ENCODE results near the gene GSG1L. TPM values are rescaled to one million over a fixed set of nuclear protein-coding genes. Genes with fewer than 3 reads are reported as not detected.

GSG1L gene
- polyA plus RNA-seq, 3 donors: not detected

GRCh38 chr16:28009586-28010373 is 53.7 kb downstream of the GSG1L start:
- no peaks in the 10 kb centered on the region for H3K36me3 ChIP-seq (replicated peaks in 1 of 2; ENCODE audit: control insufficient read depth in 1 of 2, insufficient read depth in 2 of 2, low read length in 2 of 2)
- H3K36me3 Mint-ChIP-seq: no peaks in the 10 kb centered on the region
- H4K20me1 ChIP-seq (ENCODE audit: insufficient read depth, low read length): no peaks in the 10 kb centered on the region
- no peaks in the 10 kb centered on the region for H3K27me3 ChIP-seq (ENCODE audit: control insufficient read depth in 2 of 2, insufficient read depth in 2 of 2, low read length in 2 of 2)
- H3K4me3 Mint-ChIP-seq: no peak overlapping the region
- peaks cover 7% of the 10 kb centered on the region for H3K4me1 Mint-ChIP-seq
- H3K4me3 ChIP-seq (replicated peaks in 1 of 3; ENCODE audit: low read depth in 2 of 3, low read length in 3 of 3): no peak overlapping the region
- H3K27ac Mint-ChIP-seq: no peak overlapping the region
- H3K9me3 Mint-ChIP-seq: peaks cover 0 to 2% (median 0%) of the 10 kb centered on the region in 7 donors
- no peak overlapping the region for H2AFZ ChIP-seq (ENCODE audit: insufficient read depth, low read depth, low read length, poor library complexity, severe bottlenecking)
- H3K27me3 Mint-ChIP-seq (ENCODE audit: low read depth in 3 of 3): peaks cover 0 to 4% (median 2%) of the 10 kb centered on the region in 3 donors
- TF ChIP-seq CTCF (IDR thresholded peaks at IDR 0.05): no peak
- H3K9ac ChIP-seq (ENCODE audit: insufficient read depth, low read length, poor library complexity, severe bottlenecking): no peak overlapping the region
- intact Hi-C loops (cut with micrococcal nuclease): no loop called here
- WGBS (ENCODE audit: insufficient coverage): 71% methylated on average over 10 of the region's 17 CpGs
- no peak overlapping the region for H3K27ac ChIP-seq (ENCODE audit: low read depth in 1 of 2, low read length in 2 of 2)
- no peaks in the 10 kb centered on the region for H3K9me3 ChIP-seq (replicated peaks in 1 of 2; ENCODE audit: control insufficient read depth in 1 of 2, insufficient read depth in 1 of 2, low read length in 2 of 2)
- DNase-seq: no peak
- H3K4me1 ChIP-seq (ENCODE audit: control insufficient read depth in 1 of 2, insufficient read depth in 2 of 2, low read length in 2 of 2): no peaks in the 10 kb centered on the region
- no peak overlapping the region for H3K4me2 ChIP-seq (replicated peaks; ENCODE audit: extremely low read depth, low read length, poor library complexity, severe bottlenecking)
- H3K79me2 ChIP-seq (ENCODE audit: insufficient read depth, low read length): no peaks in the 10 kb centered on the region

- no peaks in the 10 kb centered on the region for H3K79me2 ChIP-seq (ENCODE audit: insufficient read depth, low read length)
These were observed 59.6 kb downstream of the GSG1L start for GRCh38 chr16:28003923-28004322.

More at GRCh38 chr16:28003923-28004322, 59.6 kb downstream of the GSG1L start:
- intact Hi-C loops (cut with micrococcal nuclease): no loop called here
- Mint-ChIP-seq H3K9me3 (peaks cover 0 to 1% (median 0%) of the 10 kb centered on the region in 7 donors), H3K4me3 (no peak overlapping the region), H3K27me3 (ENCODE audit: low read depth in 3 of 3) (peaks cover 0 to 3% (median 0%) of the 10 kb centered on the region in 3 donors), H3K27ac (no peak overlapping the region), H3K4me1 (no peaks in the 10 kb centered on the region), H3K36me3 (no peaks in the 10 kb centered on the region)
- H3K4me1 ChIP-seq (ENCODE audit: control insufficient read depth in 1 of 2, insufficient read depth in 2 of 2, low read length in 2 of 2): no peaks in the 10 kb centered on the region
- no peak overlapping the region for H3K9ac ChIP-seq (ENCODE audit: insufficient read depth, low read length, poor library complexity, severe bottlenecking)
- no peak overlapping the region for H3K27ac ChIP-seq (ENCODE audit: low read depth in 1 of 2, low read length in 2 of 2)
- no peak overlapping the region for H3K4me3 ChIP-seq (replicated peaks in 1 of 3; ENCODE audit: low read depth in 2 of 3, low read length in 3 of 3)
- WGBS (ENCODE audit: insufficient coverage): 91% methylated on average over 7 of the region's 9 CpGs
- no peak overlapping the region for H3K4me2 ChIP-seq (replicated peaks; ENCODE audit: extremely low read depth, low read length, poor library complexity, severe bottlenecking)
- DNase-seq: no peak
- H3K27me3 ChIP-seq (ENCODE audit: control insufficient read depth in 2 of 2, insufficient read depth in 2 of 2, low read length in 2 of 2): no peaks in the 10 kb centered on the region
- no peaks in the 10 kb centered on the region for H3K36me3 ChIP-seq (replicated peaks in 1 of 2; ENCODE audit: control insufficient read depth in 1 of 2, insufficient read depth in 2 of 2, low read length in 2 of 2)
- no peak overlapping the region for H2AFZ ChIP-seq (ENCODE audit: insufficient read depth, low read depth, low read length, poor library complexity, severe bottlenecking)
- no peaks in the 10 kb centered on the region for H3K9me3 ChIP-seq (replicated peaks in 1 of 2; ENCODE audit: control insufficient read depth in 1 of 2, insufficient read depth in 1 of 2, low read length in 2 of 2)
- no peaks in the 10 kb centered on the region for H4K20me1 ChIP-seq (ENCODE audit: insufficient read depth, low read length)
- TF ChIP-seq CTCF (IDR thresholded peaks at IDR 0.05): no peak

Measured in CD14-positive monocyte (primary cell).